Measurements from ENCODE around the gene P2RY12. TPM values are rescaled to one million over a fixed set of nuclear protein-coding genes. Genes with fewer than 3 reads are reported as not detected.

The P2RY12 gene
- total and polyA plus RNA-seq, 9 of the 15 experiments (the other 6 are each of a cell fraction or from before 2014, with no cell fraction given), result not detected

- CTCF ChIA-PET (ENCODE audit: low intra/inter-chr PET ratio), result no interaction called here
These were observed 35.3 kb upstream of the P2RY12 start for GRCh38 chr3:151419806-151420205.

More at GRCh38 chr3:151419806-151420205, 35.3 kb upstream of the P2RY12 start:
- no peaks in the 10 kb centered on the region; a peak in 1 of 5 replicates for H3K27me3 ChIP-seq (ENCODE audit: control insufficient read depth in 2 of 2, insufficient read depth in 2 of 2, low read length in 2 of 2)
- 4% methylated on average over 6 of the region's 6 CpGs for WGBS (ENCODE audit: insufficient coverage, low coverage, missing lambda C conversion rate)
- in situ Hi-C loops (cut with MboI), result no loop called here
- ATAC-seq (no peak), DNase-seq (ENCODE audit: extremely low read depth in 1 of 4, low spot score in 3 of 4) (no peak), FAIRE-seq (no peak)
- no peak overlapping the region for H3K9ac ChIP-seq (ENCODE audit: insufficient read depth in 1 of 2, low read depth in 2 of 2, low read length in 2 of 2)
- H3K9me3 ChIP-seq (replicated peaks; ENCODE audit: control insufficient read depth, insufficient read depth, low read depth, low read length), result no peaks in the 10 kb centered on the region
- TF ChIP-seq TARDBP (IDR thresholded peaks at IDR 0.05) (no peak), ARID4B (CRISPR knock-in tag; IDR thresholded peaks at IDR 0.05) (no peak), GTF3C2 (IDR thresholded peaks at IDR 0.05; ENCODE audit: borderline replicate concordance, extremely low read depth, insufficient read length) (no peak), GABPB2 (CRISPR knock-in tag; conservative IDR thresholded peaks at IDR 0.05) (no peak), SRF (CRISPR knock-in tag; IDR thresholded peaks at IDR 0.05) (no peak), RAD51 (IDR thresholded peaks at IDR 0.05; ENCODE audit: borderline replicate concordance, low read depth) (0 out of 2 replicates have a peak, but pooled peaks have one; percentile 22), ZBTB1 (CRISPR knock-in tag; IDR thresholded peaks at IDR 0.05; ENCODE audit: borderline replicate concordance, low read depth) (no peak), PPARD (CRISPR knock-in tag; IDR thresholded peaks at IDR 0.05) (no peak), TFE3 (CRISPR knock-in tag; IDR thresholded peaks at IDR 0.05) (peak; percentile 59), USF2 (CRISPR knock-in tag; IDR thresholded peaks at IDR 0.05) (peak; percentile 35; the same call in 1 of the 2 replicates), POLR3G (IDR thresholded peaks at IDR 0.05; ENCODE audit: extremely low read depth, insufficient read length, insufficient replicate concordance) (no peak), MAZ (CRISPR knock-in tag; conservative IDR thresholded peaks at IDR 0.05 in 1 of 2, IDR thresholded peaks at IDR 0.05 in 1 of 2) (no peak)
- no peaks in the 10 kb centered on the region for H4K20me1 ChIP-seq (replicated peaks; ENCODE audit: control insufficient read depth, insufficient read depth, low read length)
- no peak overlapping the region for H3K4me3 ChIP-seq
- BruUV-seq (replicated peaks), result no TSS peak
- no peak overlapping the region for H3K4me2 ChIP-seq (ENCODE audit: insufficient read depth, low read length)
- intact Hi-C loops (cut with micrococcal nuclease), result no loop called here
- H3K9me1 ChIP-seq (ENCODE audit: control insufficient read depth, insufficient read depth, low read length), result no peaks in the 10 kb centered on the region
- no peaks in the 10 kb centered on the region for H3K36me3 ChIP-seq (ENCODE audit: control insufficient read depth, insufficient read depth, low read length)
- H3K79me2 ChIP-seq (ENCODE audit: control insufficient read depth, insufficient read depth, low read length), result no peaks in the 10 kb centered on the region
- H3K4me1 ChIP-seq (replicated peaks in 1 of 2; ENCODE audit: control insufficient read depth in 2 of 2, insufficient read depth in 2 of 2, low read length in 2 of 2), result no peaks in the 10 kb centered on the region
- H3K27ac ChIP-seq (ENCODE audit: extremely low read depth, low read depth, low read length), result no peak overlapping the region
- peak overlapping the region; percentile 53; the same call in 1 of the 2 replicates for H2AFZ ChIP-seq (ENCODE audit: low read depth, low read length)
- POLR2A ChIA-PET, result no interaction called here

Data from K562 (cell line).